NCI-H345 treated with DMSO at 0.1 percent for 48 hours (cell line): Measurements from ENCODE around the gene SNAP91.

Source experiments
- DNase-seq: peaks from one replicate; lab custom pipeline; 2025; ENCODE audit not compliant: unreplicated experiment; lab: John Stamatoyannopoulos, UW

The SNAP91 gene

DNA sequence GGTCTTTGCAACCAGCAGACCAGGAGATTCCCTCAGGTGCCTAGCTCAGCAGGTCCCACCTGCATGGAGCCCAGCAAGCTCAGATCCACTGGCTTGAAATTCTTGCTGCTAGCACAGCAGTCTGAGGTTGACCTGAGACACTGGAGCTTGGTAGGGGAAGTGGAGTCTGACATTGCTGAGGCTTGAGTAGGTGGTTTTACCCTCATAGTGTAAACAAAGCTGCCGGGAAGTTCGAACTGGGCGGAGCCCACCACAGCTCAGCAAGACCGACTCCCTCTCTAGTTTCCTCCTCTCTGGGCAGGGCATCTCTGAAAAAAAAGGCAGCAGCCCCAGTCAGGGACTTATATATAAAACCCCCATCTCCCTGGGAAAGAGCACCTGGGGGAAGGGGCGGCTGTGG, 162.3 kb downstream of the SNAP91 start:
- DNase-seq: no peak

- DNase-seq: no peak
These were observed 169.2 kb downstream of the SNAP91 start for GRCh38 chr6:83539678-83540077.

DNA sequence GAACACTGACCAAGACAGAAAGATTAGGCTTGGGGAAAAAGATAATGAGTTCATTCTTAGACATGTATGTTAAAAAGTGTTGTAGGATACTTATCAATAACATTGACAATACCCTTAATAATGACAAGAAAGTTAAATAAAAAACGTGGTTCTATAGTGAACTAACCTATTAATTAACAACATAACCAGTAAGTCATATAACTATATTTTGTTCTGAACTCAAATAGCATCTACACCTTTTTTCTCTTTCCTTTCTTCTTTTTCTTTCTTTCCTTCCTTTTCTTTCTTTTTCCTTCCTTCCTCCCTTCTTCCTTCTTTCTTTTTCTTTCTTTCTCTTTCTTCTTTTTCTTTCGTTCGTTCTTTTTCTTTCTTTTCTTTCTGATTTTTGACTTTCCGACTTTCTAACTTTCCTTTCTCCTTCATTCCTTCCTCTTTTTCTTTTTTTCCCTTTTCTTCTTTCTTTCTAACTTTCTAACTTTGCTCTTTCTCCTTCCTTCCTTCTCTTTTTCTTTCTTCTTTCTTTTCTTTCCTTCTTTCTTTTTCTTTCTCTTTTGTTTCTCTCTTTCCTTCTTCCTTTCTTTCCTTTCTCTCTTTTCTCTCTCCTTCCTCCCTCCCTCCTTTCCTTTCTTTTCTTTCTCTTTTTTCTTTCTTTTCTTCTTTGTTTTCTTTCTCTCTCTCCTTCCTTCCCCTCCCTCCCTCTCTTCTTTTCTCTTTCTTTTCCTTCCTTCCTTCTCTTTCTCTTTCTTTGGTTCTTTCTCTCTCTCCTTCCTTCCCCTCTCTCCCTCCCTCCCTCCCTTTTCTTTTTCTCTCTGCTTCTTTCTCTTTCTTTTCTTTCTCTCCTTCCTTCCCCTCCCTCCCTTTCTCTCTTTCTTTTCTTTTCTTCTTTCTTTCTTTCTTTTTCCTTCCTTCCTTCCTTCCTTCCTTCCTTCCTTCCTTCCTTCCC, 172.0 kb downstream of the SNAP91 start:
- no peak for DNase-seq

GRCh38 chr6:83536034-83536646, 172.8 kb downstream of the SNAP91 start:
- DNase-seq: no peak

- no peak for DNase-seq
These were observed 190.0 kb downstream of the SNAP91 start for GRCh38 chr6:83518816-83519480.

- no peak for DNase-seq
These were observed 191.4 kb downstream of the SNAP91 start for GRCh38 chr6:83517500-83517899.

DNA sequence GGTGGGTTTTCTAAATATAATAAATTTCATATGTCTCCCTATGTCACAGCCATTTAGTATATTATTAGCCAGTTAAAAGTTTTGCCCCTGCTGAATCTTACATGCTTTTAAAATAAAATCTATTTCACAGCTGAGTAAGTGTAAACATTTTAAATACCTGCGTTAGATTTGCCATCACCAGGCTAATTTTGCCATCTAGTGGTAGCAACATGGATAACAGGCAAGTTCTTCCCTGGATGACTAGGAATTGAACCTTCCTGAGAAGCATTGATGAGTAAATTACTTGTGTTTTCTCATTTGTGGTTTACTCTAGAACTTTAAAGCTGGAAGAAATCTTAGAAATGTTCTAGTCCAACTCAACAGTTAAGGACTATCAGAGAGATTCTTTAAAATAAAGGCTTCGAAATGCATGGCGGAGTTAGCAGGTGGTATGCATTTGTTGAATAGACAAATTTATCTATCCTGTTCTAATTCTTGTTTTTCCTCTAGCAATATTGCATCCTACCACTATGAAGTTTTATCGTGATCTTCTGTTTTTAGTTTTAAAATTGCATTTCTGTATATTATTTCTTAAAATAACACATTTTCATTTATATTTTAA, 193.9 kb downstream of the SNAP91 start:
- peak; percentile 24 for DNase-seq

GRCh38 chr6:83514466-83514865, 194.4 kb downstream of the SNAP91 start:
- DNase-seq: no peak

DNA sequence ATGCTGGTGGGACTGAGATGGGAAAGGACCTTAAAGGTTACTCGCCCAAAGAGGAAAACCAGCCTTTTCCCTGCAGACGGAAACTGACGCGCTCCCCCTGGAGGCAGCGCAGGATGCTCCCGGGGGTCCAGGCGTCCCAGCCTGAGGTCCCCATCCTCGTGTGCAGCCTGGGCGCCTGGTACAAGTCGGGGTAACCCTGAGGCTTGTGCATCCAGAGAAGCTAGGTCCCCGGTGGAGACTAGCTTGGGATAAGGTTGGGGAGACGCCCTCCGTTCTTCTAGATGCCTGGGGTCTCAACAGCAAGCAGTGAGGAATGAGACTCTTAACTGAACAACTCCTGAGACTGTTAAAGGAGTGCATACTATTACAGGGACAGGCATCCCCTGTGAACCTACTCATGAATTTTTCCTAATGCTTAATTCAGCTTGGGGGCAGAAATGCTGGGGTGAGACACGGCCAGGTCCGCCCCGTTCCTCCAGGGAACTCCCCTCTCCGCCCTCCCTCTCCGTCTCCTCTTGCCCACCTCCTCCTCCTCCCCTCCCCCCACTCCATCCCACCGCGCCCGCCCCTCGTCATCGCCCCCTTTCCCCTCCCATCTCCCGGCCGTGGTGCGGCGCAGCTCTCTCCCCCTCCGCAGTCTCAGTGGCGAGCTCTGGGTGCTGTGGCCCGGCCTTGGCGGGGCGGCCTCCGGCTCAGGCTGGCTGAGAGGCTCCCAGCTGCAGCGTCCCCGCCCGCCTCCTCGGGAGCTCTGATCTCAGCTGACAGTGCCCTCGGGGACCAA, 196.8 kb downstream of the SNAP91 start, which contains the start of gene PRSS35:
TSS of gene PRSS35 (plus strand) at position 634 of the 781 bp plus-strand sequence. CDS start 10,908 bp downstream, outside the sequence.
- DNase-seq: peak; percentile 43

GRCh38 chr6:83511266-83511665, 197.6 kb downstream of the SNAP91 start:
- DNase-seq: no peak

DNA sequence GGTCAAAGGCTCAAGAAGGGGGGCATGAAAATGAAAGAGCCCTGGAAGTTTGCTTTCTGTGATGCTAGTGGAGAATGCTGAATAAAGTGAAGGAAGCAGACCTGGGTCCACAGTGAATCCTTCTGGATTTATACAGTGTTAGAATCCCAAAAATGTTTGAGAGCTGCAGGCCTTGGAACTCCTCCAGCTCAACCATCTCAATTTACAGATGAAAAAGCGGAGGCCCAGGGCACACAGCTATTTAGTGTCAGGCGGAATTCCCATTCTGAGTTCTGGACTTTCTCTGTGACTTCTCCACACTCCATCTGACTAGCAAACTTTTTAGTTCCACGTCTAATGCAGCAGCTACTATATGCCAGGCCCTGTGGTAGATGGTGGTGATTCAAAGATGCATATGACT, 198.1 kb downstream of the SNAP91 start:
- DNase-seq: no peak

DNA sequence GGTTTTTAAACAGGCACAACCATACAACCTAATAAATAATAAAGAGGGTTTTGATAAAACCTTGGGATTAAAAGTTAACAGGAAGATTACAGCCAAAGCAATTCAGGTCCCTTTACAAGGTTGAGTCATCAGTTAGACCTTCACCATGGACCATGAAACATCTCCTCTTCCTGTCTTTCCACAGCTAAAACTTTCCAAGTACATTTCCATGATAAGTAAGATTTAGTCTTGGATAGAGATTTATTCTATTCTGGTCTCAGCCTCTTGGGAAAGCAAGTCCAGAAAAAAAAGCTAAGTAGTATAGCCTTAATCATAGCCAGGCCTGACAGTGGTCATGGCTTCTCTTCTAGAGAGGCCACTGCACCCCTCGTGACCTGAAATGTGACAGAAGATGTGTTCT, 199.5 kb downstream of the SNAP91 start:
- DNase-seq: no peak

GRCh38 chr6:83505356-83505755, 203.5 kb downstream of the SNAP91 start:
- no peak for DNase-seq
